A673 (cell line): ENCODE data around the gene FAM13C. TPM values are rescaled to one million over a fixed set of nuclear protein-coding genes. Genes with fewer than 3 reads are reported as not detected.

Experiments
- BruUV-seq: library from RNA; stranded (reverse); fragments of 400-500 nt; replicated peaks from 2 replicates; lab custom pipeline; 2021; lab: Mats Ljungman, UMichigan
- CTCF ChIA-PET: fragments of 300-600 bp; sonication (Branson Sonifier 250); formaldehyde crosslinking; loops from one replicate; lab custom pipeline; 2022; ENCODE audit warnings: antibody characterized with exemption; lab: Charles Lee
- POLR2A ChIA-PET: fragments of 300-600 bp; sonication (Branson Sonifier 250); formaldehyde crosslinking; loops from one replicate; lab custom pipeline; 2022; ENCODE audit warnings: antibody characterized with exemption; ENCODE audit not compliant: low non-redundant PET; lab: Charles Lee
- DNase-seq: peaks from one replicate; pipeline ENCODE4 v3.0.0-alpha.2; 2015; ENCODE audit warnings: low spot score
- H3K27ac ChIP-seq: fragments of 200-600 bp; sonication (generic); 2 replicates; pipeline ENCODE4 v1.5.1; 2016; ENCODE audit warnings: mixed run types, low read depth, mild to moderate bottlenecking, mixed read lengths, antibody characterized with exemption, low read length; ENCODE audit not compliant: poor library complexity, severe bottlenecking
- H3K27me3 ChIP-seq: fragments of 200-600 bp; sonication (generic); replicated peaks from 2 replicates; pipeline ENCODE4 v1.6.1; 2017; ENCODE audit warnings: mixed run types, low read depth, mild to moderate bottlenecking, mixed read lengths, antibody characterized with exemption, low read length; ENCODE audit not compliant: insufficient read depth, poor library complexity
- H3K36me3 ChIP-seq: fragments of 200-600 bp; sonication (generic); 2 replicates; pipeline ENCODE4 v1.6.1; 2016; ENCODE audit warnings: mixed run types, mild to moderate bottlenecking, mixed read lengths, antibody characterized with exemption, low read length; ENCODE audit not compliant: insufficient read depth, poor library complexity, severe bottlenecking
- H3K4me1 ChIP-seq: fragments of 200-600 bp; sonication (generic); 2 replicates; pipeline ENCODE4 v1.6.1; 2017; ENCODE audit warnings: mixed run types, mild to moderate bottlenecking, mixed read lengths, antibody characterized with exemption, low read length; ENCODE audit not compliant: insufficient read depth, poor library complexity, severe bottlenecking
- H3K4me3 ChIP-seq: fragments of 200-600 bp; sonication (generic); 2 replicates; pipeline ENCODE4 v1.5.1; 2016; ENCODE audit warnings: low read depth, mixed run types, mild to moderate bottlenecking, mixed read lengths, low read length; ENCODE audit not compliant: poor library complexity, severe bottlenecking
- H3K9me3 ChIP-seq: fragments of 200-600 bp; sonication (generic); 2 replicates; pipeline ENCODE4 v1.6.1; 2016; ENCODE audit warnings: mixed run types, low read depth, mild to moderate bottlenecking, mixed read lengths, antibody characterized with exemption, low read length; ENCODE audit not compliant: poor library complexity, severe bottlenecking
- EZH2 ChIP-seq: fragments of 200-600 bp; sonication (generic); IDR thresholded peaks from 2 replicates; pipeline ENCODE4 v1.6.1; 2017; ENCODE audit warnings: borderline replicate concordance, low read depth, mild to moderate bottlenecking, mixed read lengths, antibody characterized with exemption, low read length; ENCODE audit not compliant: poor library complexity, severe bottlenecking
- intact Hi-C: fragments of 100-400 bp; cut with micrococcal nuclease; formaldehyde crosslinking; loops from one replicate; pipeline ENCODE4 v1.10.0; 2022; ENCODE audit not compliant: unreplicated experiment
- total RNA-seq: library from RNA; stranded (reverse); gene quantifications from 2 replicates; pipeline ENCODE4 v1.2.3, GENCODE V29; 2021
- TF ChIP-seq, protein P1 (sequence below): fragments of 300-800, 200-600 bp; sonication (generic); conservative IDR thresholded peaks from 2 replicates; pipeline ENCODE4 v1.5.1; 2017; ENCODE audit warnings: low read depth, mild to moderate bottlenecking, antibody characterized with exemption, low read length, moderate library complexity, mixed read lengths

Gene FAM13C
- total RNA-seq, 1 experiment from 2014 or later = 21.2 TPM

DNA sequence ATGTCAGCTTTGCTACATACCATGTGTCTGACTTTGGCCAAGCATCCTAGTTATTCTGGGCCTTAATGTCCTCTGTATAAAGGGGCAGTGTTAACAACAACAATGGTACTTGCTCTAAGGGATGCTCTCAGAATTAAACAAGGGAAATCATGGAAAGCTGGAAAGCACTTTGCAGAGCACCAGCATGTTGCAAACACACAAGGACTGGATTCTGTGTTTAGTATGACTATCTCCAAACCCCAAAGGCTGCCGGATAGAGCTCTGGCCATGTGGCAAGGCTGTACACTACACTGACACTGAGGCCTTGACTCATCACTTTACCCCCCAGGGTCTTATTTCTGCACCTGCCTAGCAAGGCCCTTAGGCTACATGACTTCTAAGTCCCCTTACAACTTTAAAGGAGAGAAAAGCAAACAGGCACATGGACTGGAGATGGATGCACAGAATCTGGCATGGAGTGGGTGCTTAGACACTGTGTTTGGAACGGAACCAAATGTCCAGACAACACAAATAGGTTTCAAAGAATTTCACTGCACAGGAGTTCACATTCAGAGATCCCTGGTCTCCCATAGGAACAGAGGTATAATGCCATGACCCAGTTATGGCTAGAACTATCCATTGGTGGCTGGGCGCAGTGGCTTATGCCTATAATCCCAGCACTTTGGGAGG lies 74.6 kb downstream of the FAM13C start:
- intact Hi-C loops = no loop called here
- ChIA-PET CTCF (no interaction called here), POLR2A (no interaction called here)
- no peaks in the 10 kb centered on the region for H3K36me3 ChIP-seq
- peaks cover 18% of the 10 kb centered on the region for H3K4me1 ChIP-seq
- DNase-seq = no peak
- BruUV-seq = no TSS peak
- H3K27me3 ChIP-seq = no peaks in the 10 kb centered on the region
- no peaks in the 10 kb centered on the region for H3K9me3 ChIP-seq
- TF ChIP-seq EZH2 = no peak
- TF ChIP-seq, protein P1, sequence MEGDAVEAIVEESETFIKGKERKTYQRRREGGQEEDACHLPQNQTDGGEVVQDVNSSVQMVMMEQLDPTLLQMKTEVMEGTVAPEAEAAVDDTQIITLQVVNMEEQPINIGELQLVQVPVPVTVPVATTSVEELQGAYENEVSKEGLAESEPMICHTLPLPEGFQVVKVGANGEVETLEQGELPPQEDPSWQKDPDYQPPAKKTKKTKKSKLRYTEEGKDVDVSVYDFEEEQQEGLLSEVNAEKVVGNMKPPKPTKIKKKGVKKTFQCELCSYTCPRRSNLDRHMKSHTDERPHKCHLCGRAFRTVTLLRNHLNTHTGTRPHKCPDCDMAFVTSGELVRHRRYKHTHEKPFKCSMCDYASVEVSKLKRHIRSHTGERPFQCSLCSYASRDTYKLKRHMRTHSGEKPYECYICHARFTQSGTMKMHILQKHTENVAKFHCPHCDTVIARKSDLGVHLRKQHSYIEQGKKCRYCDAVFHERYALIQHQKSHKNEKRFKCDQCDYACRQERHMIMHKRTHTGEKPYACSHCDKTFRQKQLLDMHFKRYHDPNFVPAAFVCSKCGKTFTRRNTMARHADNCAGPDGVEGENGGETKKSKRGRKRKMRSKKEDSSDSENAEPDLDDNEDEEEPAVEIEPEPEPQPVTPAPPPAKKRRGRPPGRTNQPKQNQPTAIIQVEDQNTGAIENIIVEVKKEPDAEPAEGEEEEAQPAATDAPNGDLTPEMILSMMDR = no peak
- H3K27ac ChIP-seq = no peak overlapping the region
- no peak overlapping the region for H3K4me3 ChIP-seq

- no peak for DNase-seq
- Histone ChIP-seq H3K27ac (no peak overlapping the region), H3K36me3 (no peaks in the 10 kb centered on the region), H3K4me3 (no peak overlapping the region), H3K9me3 (no peaks in the 10 kb centered on the region), H3K27me3 (no peaks in the 10 kb centered on the region), H3K4me1 (peaks cover 18% of the 10 kb centered on the region)
- no TSS peak for BruUV-seq
- ChIA-PET POLR2A (no interaction called here), CTCF (no interaction called here)
- TF ChIP-seq, protein P1 = no peak
- no peak for TF ChIP-seq EZH2
- intact Hi-C loops = no loop called here
Measured at GRCh38 chr10:59285848-59286247, 76.5 kb downstream of the FAM13C start.

DNA sequence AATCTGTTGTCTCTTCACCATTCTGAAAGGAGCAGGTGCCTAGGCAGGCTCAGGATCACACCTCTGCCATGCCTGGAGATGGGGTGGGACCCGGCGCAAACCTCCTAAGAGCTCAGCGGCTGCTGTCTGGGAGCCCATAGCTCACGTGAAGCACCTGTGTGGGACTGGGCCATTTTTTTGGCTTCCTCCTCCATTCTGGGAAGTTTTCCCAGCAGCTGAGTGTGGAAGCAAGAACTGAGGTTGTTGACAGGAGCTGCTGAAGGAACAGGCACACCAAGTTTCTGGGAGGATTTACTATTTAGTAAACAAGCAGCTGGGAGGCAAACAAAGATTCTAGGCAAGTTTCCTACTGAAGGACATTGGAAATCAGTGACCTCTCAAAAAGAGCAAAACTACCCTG lies 77.3 kb downstream of the FAM13C start:
- no TSS peak for BruUV-seq
- intact Hi-C loops = no loop called here
- H3K27ac ChIP-seq = no peak overlapping the region

More for the DNA sequence above, 77.3 kb downstream of the FAM13C start:
- H3K4me1 ChIP-seq = peaks cover 18% of the 10 kb centered on the region
- TF ChIP-seq, protein P1 = no peak
- no peak for TF ChIP-seq EZH2
- H3K4me3 ChIP-seq = no peak overlapping the region
- no peaks in the 10 kb centered on the region for H3K27me3 ChIP-seq
- no peaks in the 10 kb centered on the region for H3K9me3 ChIP-seq
- POLR2A ChIA-PET = no interaction called here
- no peak for DNase-seq
- H3K36me3 ChIP-seq = no peaks in the 10 kb centered on the region
- CTCF ChIA-PET = no interaction called here
